ENCODE measurements around the gene S100A1. TPM values are rescaled to one million over a fixed set of nuclear protein-coding genes. Genes with fewer than 3 reads are reported as not detected.
A peak's percentile ranks its signal among the peaks of the same experiment; 100 is the strongest.
"Not testable (repeated sequence)": the region's sequence is repeated elsewhere in the genome, so short reads cannot be mapped to it uniquely, and the experiment has no call there.

The S100A1 gene
- total RNA-seq, 1 experiment from 2014 or later = 4.4 TPM

GRCh38 chr1:153648000-153648643 lies 19.9 kb downstream of the S100A1 start:
- Histone ChIP-seq H3K27me3 (no peaks in the 10 kb centered on the region), H3K36me3 (peaks cover 33% of the 10 kb centered on the region), H3K4me3 (no peak overlapping the region), H3K9me3 (replicated peaks) (no peaks in the 10 kb centered on the region), H3K4me1 (no peaks in the 10 kb centered on the region), H3K27ac (no peak overlapping the region)
- no peak for DNase-seq

- Histone ChIP-seq H3K4me3 (no peak overlapping the region), H3K27ac (no peak overlapping the region), H3K27me3 (no peaks in the 10 kb centered on the region), H3K4me1 (no peaks in the 10 kb centered on the region), H3K36me3 (peaks cover 24% of the 10 kb centered on the region), H3K9me3 (replicated peaks) (no peaks in the 10 kb centered on the region)
- DNase-seq = no peak
Measured at GRCh38 chr1:153649137-153649862, 21.1 kb downstream of the S100A1 start.

GRCh38 chr1:153649863-153650235 lies 21.6 kb downstream of the S100A1 start:
- Histone ChIP-seq H3K4me1 (no peaks in the 10 kb centered on the region), H3K9me3 (replicated peaks) (no peaks in the 10 kb centered on the region), H3K27me3 (no peaks in the 10 kb centered on the region), H3K36me3 (peaks cover 20% of the 10 kb centered on the region), H3K4me3 (no peak overlapping the region), H3K27ac (no peak overlapping the region)
- DNase-seq = no peak

GRCh38 chr1:153651771-153652170 lies 23.5 kb downstream of the S100A1 start:
- Histone ChIP-seq H3K4me3 (no peak overlapping the region), H3K27ac (no peak overlapping the region), H3K4me1 (no peaks in the 10 kb centered on the region), H3K36me3 (peaks cover 1% of the 10 kb centered on the region; the same call in 1 of the 2 replicates), H3K27me3 (no peaks in the 10 kb centered on the region), H3K9me3 (replicated peaks) (no peaks in the 10 kb centered on the region)
- DNase-seq = no peak

- H3K27ac ChIP-seq = no peak overlapping the region
- H3K4me3 ChIP-seq = no peak overlapping the region
- no peak for DNase-seq
Measured at GRCh38 chr1:153652805-153653500, 24.7 kb downstream of the S100A1 start.

GRCh38 chr1:153655333-153655732 lies 27.1 kb downstream of the S100A1 start:
- Histone ChIP-seq H3K4me1 (no peaks in the 10 kb centered on the region), H3K4me3 (no peak overlapping the region), H3K9me3 (replicated peaks) (no peaks in the 10 kb centered on the region), H3K36me3 (no peaks in the 10 kb centered on the region), H3K27me3 (no peaks in the 10 kb centered on the region), H3K27ac (no peak overlapping the region)
- peak in 1 of 2 experiments; percentile 26 for DNase-seq

More at GRCh38 chr1:153652805-153653500, 24.7 kb downstream of the S100A1 start:
- Histone ChIP-seq H3K27me3 (no peaks in the 10 kb centered on the region), H3K36me3 (no peaks in the 10 kb centered on the region), H3K4me1 (no peaks in the 10 kb centered on the region), H3K9me3 (replicated peaks) (no peaks in the 10 kb centered on the region)

- Histone ChIP-seq H3K4me3 (peak within 1 kb of the TSS; percentile 92), H3K36me3 (peaks cover 27% of the 10 kb centered on the region), H3K4me1 (no peaks in the 10 kb centered on the region), H3K27me3 (no peaks in the 10 kb centered on the region), H3K9me3 (replicated peaks) (no peaks in the 10 kb centered on the region), H3K27ac (peak within 1 kb of the TSS; percentile 53)
- DNase-seq = peak; percentile 88 to 90
Measured at GRCh38 chr1:153658400-153659174, 30.4 kb downstream of the S100A1 start, which contains the start of gene SNAPIN. Gene SNAPIN, plus strand, starts transcription at chr1:153658703. Its CDS starts 41 bp downstream, at chr1:153658744.

- no peak overlapping the region; the same call in 1 of the 2 replicates for H3K27ac ChIP-seq
Measured at GRCh38 chr1:153659175-153659534, 30.9 kb downstream of the S100A1 start.

GRCh38 chr1:153659656-153660055 lies 31.4 kb downstream of the S100A1 start:
- H3K27me3 ChIP-seq = no peaks in the 10 kb centered on the region
- DNase-seq = no peak
- no peak overlapping the region for H3K27ac ChIP-seq
- H3K9me3 ChIP-seq (replicated peaks) = no peaks in the 10 kb centered on the region
- peak overlapping the region; percentile 92; the same call in 1 of the 2 replicates for H3K4me3 ChIP-seq
- peaks cover 38% of the 10 kb centered on the region for H3K36me3 ChIP-seq
- no peaks in the 10 kb centered on the region for H3K4me1 ChIP-seq

More at GRCh38 chr1:153659175-153659534, 30.9 kb downstream of the S100A1 start:
- peak in 1 of 2 experiments; percentile 12 for DNase-seq
- peaks cover 33% of the 10 kb centered on the region for H3K36me3 ChIP-seq
- no peaks in the 10 kb centered on the region for H3K27me3 ChIP-seq
- no peaks in the 10 kb centered on the region for H3K9me3 ChIP-seq (replicated peaks)
- H3K4me3 ChIP-seq = peak overlapping the region; percentile 92
- no peaks in the 10 kb centered on the region for H3K4me1 ChIP-seq

GRCh38 chr1:153661111-153661708 lies 33.0 kb downstream of the S100A1 start:
- peaks cover 53% of the 10 kb centered on the region for H3K36me3 ChIP-seq

GRCh38 chr1:153662269-153662668 lies 34.0 kb downstream of the S100A1 start:
- H3K27ac ChIP-seq = no peak overlapping the region
- no peaks in the 10 kb centered on the region for H3K4me1 ChIP-seq
- peaks cover 64% of the 10 kb centered on the region for H3K36me3 ChIP-seq
- H3K9me3 ChIP-seq (replicated peaks) = no peaks in the 10 kb centered on the region
- H3K4me3 ChIP-seq = no peak overlapping the region
- no peaks in the 10 kb centered on the region for H3K27me3 ChIP-seq
- DNase-seq = no peak

More at GRCh38 chr1:153661111-153661708, 33.0 kb downstream of the S100A1 start:
- Histone ChIP-seq H3K27ac (no peak overlapping the region), H3K9me3 (replicated peaks) (no peaks in the 10 kb centered on the region), H3K4me3 (no peak overlapping the region), H3K27me3 (no peaks in the 10 kb centered on the region), H3K4me1 (no peaks in the 10 kb centered on the region)
- DNase-seq = no peak

- H3K36me3 ChIP-seq = peaks cover 73% of the 10 kb centered on the region
- H3K27me3 ChIP-seq = no peaks in the 10 kb centered on the region
- no peak overlapping the region for H3K27ac ChIP-seq
- no peak for DNase-seq
- no peaks in the 10 kb centered on the region for H3K9me3 ChIP-seq (replicated peaks)
- no peak overlapping the region for H3K4me3 ChIP-seq
- H3K4me1 ChIP-seq = no peaks in the 10 kb centered on the region
Measured at GRCh38 chr1:153663211-153663610, 35.0 kb downstream of the S100A1 start.

- peaks cover 3% of the 10 kb centered on the region; the same call in 1 of the 2 replicates for H3K4me1 ChIP-seq
- no peak overlapping the region for H3K27ac ChIP-seq
- peaks cover 74% of the 10 kb centered on the region for H3K36me3 ChIP-seq
- no peaks in the 10 kb centered on the region for H3K27me3 ChIP-seq
- DNase-seq = no peak
- no peak overlapping the region for H3K4me3 ChIP-seq
- no peaks in the 10 kb centered on the region for H3K9me3 ChIP-seq (replicated peaks)
Measured at GRCh38 chr1:153667439-153667838, 39.2 kb downstream of the S100A1 start.

GRCh38 chr1:153668672-153669071 lies 40.4 kb downstream of the S100A1 start:
- H3K27ac ChIP-seq, DNase-seq: not testable (repeated sequence)
- peaks cover 61% of the 10 kb centered on the region for H3K36me3 ChIP-seq

More at GRCh38 chr1:153668672-153669071, 40.4 kb downstream of the S100A1 start:
- H3K4me1 ChIP-seq; H3K27me3 ChIP-seq; H3K4me3 ChIP-seq; H3K9me3 ChIP-seq (replicated peaks): not testable (repeated sequence)

Measured in SJCRH30 (cell line).